ENCODE measurements around the gene GPHN. TPM values are rescaled to one million over a fixed set of nuclear protein-coding genes. Genes with fewer than 3 reads are reported as not detected.

The GPHN gene
- total and polyA plus RNA-seq, 2 experiments from 2014 or later = 15.1 to 20.1 TPM

- Histone ChIP-seq H3K27ac (no peak overlapping the region), H3K36me3 (no peaks in the 10 kb centered on the region), H3K9me3 (ENCODE audit: low read depth) (no peaks in the 10 kb centered on the region), H3K4me1 (ENCODE audit: low read depth) (peaks cover 20% of the 10 kb centered on the region), H3K4me3 (no peak overlapping the region), H3K27me3 (no peaks in the 10 kb centered on the region)
- DNase-seq (ENCODE audit: low read depth in 1 of 2, low spot score in 1 of 2) = no peak
- TF ChIP-seq CTCF (IDR thresholded peaks at IDR 0.05; ENCODE audit: low read depth, low read length) = no peak
These were observed 563.6 kb downstream of the GPHN start for GRCh38 chr14:67071506-67071905.

GRCh38 chr14:67077921-67078320 is 570.0 kb downstream of the GPHN start:
- Histone ChIP-seq H3K9me3 (ENCODE audit: low read depth) (no peaks in the 10 kb centered on the region), H3K4me3 (no peak overlapping the region), H3K4me1 (ENCODE audit: low read depth) (no peaks in the 10 kb centered on the region), H3K27ac (no peak overlapping the region), H3K36me3 (no peaks in the 10 kb centered on the region), H3K27me3 (no peaks in the 10 kb centered on the region)
- DNase-seq (ENCODE audit: low read depth in 1 of 2, low spot score in 1 of 2) = peak in 1 of 2 donors; percentile 11
- TF ChIP-seq CTCF (IDR thresholded peaks at IDR 0.05; ENCODE audit: low read depth, low read length) = no peak

DNA sequence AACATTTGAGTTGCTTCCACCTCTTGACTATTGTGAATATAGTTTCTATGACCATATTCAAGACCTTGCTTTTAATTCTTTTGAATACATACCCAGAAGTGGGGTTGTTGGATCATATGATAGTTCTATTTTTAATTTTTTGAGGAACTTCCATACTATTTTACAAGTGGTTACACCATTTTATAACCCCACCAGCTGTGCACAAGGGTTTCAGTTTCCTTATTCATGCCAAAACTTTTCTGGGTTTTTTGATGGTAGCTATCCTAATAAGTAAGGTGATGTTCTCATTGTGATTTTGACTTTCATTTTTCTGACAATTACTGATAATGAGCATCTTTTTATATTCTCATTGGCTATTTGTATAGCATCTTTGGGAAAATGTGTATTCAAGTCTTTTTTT is 571.9 kb downstream of the GPHN start:
- no peaks in the 10 kb centered on the region for H3K36me3 ChIP-seq
- H3K4me1 ChIP-seq (ENCODE audit: low read depth) = no peaks in the 10 kb centered on the region
- no peak overlapping the region for H3K27ac ChIP-seq
- H3K27me3 ChIP-seq = no peaks in the 10 kb centered on the region
- H3K9me3 ChIP-seq (ENCODE audit: low read depth) = no peaks in the 10 kb centered on the region
- no peak for DNase-seq (ENCODE audit: low read depth in 1 of 2, low spot score in 1 of 2)
- no peak overlapping the region for H3K4me3 ChIP-seq
- TF ChIP-seq CTCF (IDR thresholded peaks at IDR 0.05; ENCODE audit: low read depth, low read length) = no peak

DNA sequence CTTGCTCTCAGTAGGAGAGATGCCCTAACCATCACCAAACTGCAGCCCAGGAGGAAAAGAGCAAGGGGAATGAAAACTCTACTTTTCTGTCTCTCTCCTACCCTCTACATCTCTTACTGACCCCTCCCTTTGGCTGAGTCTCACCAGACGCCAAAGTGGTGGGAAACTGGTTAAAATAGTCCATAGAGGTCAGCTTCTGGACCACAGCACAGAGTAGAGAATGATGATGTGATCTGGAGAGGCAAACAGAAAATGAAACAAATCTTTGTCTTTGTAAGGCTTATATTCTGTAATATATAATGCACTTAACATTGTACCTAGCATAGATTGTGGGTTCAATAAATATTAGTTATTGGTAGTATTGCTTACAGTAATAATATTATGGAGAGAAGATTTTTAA is 600.3 kb downstream of the GPHN start:
- H3K27ac ChIP-seq = no peak overlapping the region
- H3K4me3 ChIP-seq = no peak overlapping the region
- H3K27me3 ChIP-seq = no peaks in the 10 kb centered on the region
- no peak for DNase-seq (ENCODE audit: low read depth in 1 of 2, low spot score in 1 of 2)
- H3K4me1 ChIP-seq (ENCODE audit: low read depth) = no peaks in the 10 kb centered on the region
- H3K9me3 ChIP-seq (ENCODE audit: low read depth) = no peaks in the 10 kb centered on the region
- no peak for TF ChIP-seq CTCF (IDR thresholded peaks at IDR 0.05; ENCODE audit: low read depth, low read length)
- no peaks in the 10 kb centered on the region for H3K36me3 ChIP-seq

GRCh38 chr14:67111022-67111421 is 603.1 kb downstream of the GPHN start:
- no peak for TF ChIP-seq CTCF (IDR thresholded peaks at IDR 0.05; ENCODE audit: low read depth, low read length)
- Histone ChIP-seq H3K4me1 (ENCODE audit: low read depth) (no peaks in the 10 kb centered on the region), H3K27me3 (no peaks in the 10 kb centered on the region), H3K36me3 (no peaks in the 10 kb centered on the region), H3K9me3 (ENCODE audit: low read depth) (no peaks in the 10 kb centered on the region), H3K4me3 (no peak overlapping the region), H3K27ac (no peak overlapping the region)
- no peak for DNase-seq (ENCODE audit: low read depth in 1 of 2, low spot score in 1 of 2)

DNA sequence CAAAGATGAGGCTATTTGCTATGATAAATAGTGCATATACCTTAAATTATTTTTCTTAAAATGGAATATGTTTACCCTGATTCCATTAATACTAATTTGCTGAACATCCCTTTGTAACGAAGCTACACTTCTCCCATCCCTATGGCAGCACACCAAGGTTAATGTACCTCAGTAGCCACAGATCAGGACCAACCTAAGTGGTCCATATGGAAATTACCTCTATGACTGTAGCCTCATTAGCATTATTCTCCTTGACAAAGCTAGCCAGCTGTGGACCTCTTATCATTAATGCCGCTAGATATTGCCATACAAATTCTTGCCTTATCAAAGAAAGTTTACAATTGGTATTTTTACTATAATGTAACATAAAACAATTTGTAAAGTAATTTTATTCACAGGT is 604.4 kb downstream of the GPHN start:
- no peak overlapping the region for H3K4me3 ChIP-seq
- no peaks in the 10 kb centered on the region for H3K36me3 ChIP-seq
- no peaks in the 10 kb centered on the region for H3K9me3 ChIP-seq (ENCODE audit: low read depth)
- DNase-seq (ENCODE audit: low read depth in 1 of 2, low spot score in 1 of 2) = no peak
- H3K27ac ChIP-seq = no peak overlapping the region
- TF ChIP-seq CTCF (IDR thresholded peaks at IDR 0.05; ENCODE audit: low read depth, low read length) = no peak
- H3K4me1 ChIP-seq (ENCODE audit: low read depth) = no peaks in the 10 kb centered on the region
- H3K27me3 ChIP-seq = no peaks in the 10 kb centered on the region

Measured in cardiac muscle cell (in vitro differentiated cells and primary cell).